Measurements from ENCODE around the gene MAGEA3.
"Not testable (repeated sequence)": the region's sequence is repeated elsewhere in the genome, so short reads cannot be mapped to it uniquely, and the experiment has no call there.

The MAGEA3 gene

GRCh38 chrX:152697952-152698931 lies at the start of gene MAGEA3:
Gene MAGEA3 (plus strand): TSS chrX:152698794. CDS start chrX:152700833, 2,039 bp downstream.
- not testable (repeated sequence) for H3K4me1 ChIP-seq (ENCODE audit: low read depth, poor library complexity, severe bottlenecking); H3K36me3 ChIP-seq (ENCODE audit: insufficient read depth); H3K4me3 ChIP-seq (IDR thresholded peaks at IDR 0.05; ENCODE audit: insufficient read depth, low read depth, low read length); H3K27ac ChIP-seq; H2AFZ ChIP-seq (ENCODE audit: low read depth); H3K27me3 ChIP-seq (ENCODE audit: insufficient read depth, low read depth); H3K79me2 ChIP-seq (ENCODE audit: insufficient read depth, low read depth); H4K20me1 ChIP-seq (ENCODE audit: insufficient read depth); H3K4me2 ChIP-seq; H3K9ac ChIP-seq

GRCh38 chrX:152652060-152652459 lies 46.5 kb upstream of the MAGEA3 start:
- Histone ChIP-seq H3K4me2 (no peak overlapping the region), H3K4me1 (ENCODE audit: low read depth, poor library complexity, severe bottlenecking) (no peaks in the 10 kb centered on the region), H3K27ac (no peak overlapping the region), H3K27me3 (ENCODE audit: insufficient read depth, low read depth) (no peaks in the 10 kb centered on the region), H2AFZ (ENCODE audit: low read depth) (no peak overlapping the region), H4K20me1 (ENCODE audit: insufficient read depth) (no peaks in the 10 kb centered on the region), H3K79me2 (ENCODE audit: insufficient read depth, low read depth) (no peaks in the 10 kb centered on the region), H3K9ac (no peak overlapping the region), H3K36me3 (ENCODE audit: insufficient read depth) (no peaks in the 10 kb centered on the region), H3K4me3 (IDR thresholded peaks at IDR 0.05; ENCODE audit: insufficient read depth, low read depth, low read length) (no peak overlapping the region)
- TF ChIP-seq CTCF (conservative IDR thresholded peaks at IDR 0.05; ENCODE audit: low read depth, low read length) = no peak

GRCh38 chrX:152652467-152652866 lies 46.1 kb upstream of the MAGEA3 start:
- H4K20me1 ChIP-seq (ENCODE audit: insufficient read depth) = no peaks in the 10 kb centered on the region
- no peak overlapping the region for H3K4me3 ChIP-seq (IDR thresholded peaks at IDR 0.05; ENCODE audit: insufficient read depth, low read depth, low read length)
- no peaks in the 10 kb centered on the region for H3K4me1 ChIP-seq (ENCODE audit: low read depth, poor library complexity, severe bottlenecking)
- no peak for TF ChIP-seq CTCF (conservative IDR thresholded peaks at IDR 0.05; ENCODE audit: low read depth, low read length)
- no peak overlapping the region for H3K9ac ChIP-seq
- H3K79me2 ChIP-seq (ENCODE audit: insufficient read depth, low read depth) = no peaks in the 10 kb centered on the region
- no peak overlapping the region for H3K27ac ChIP-seq
- H3K4me2 ChIP-seq = no peak overlapping the region
- H3K27me3 ChIP-seq (ENCODE audit: insufficient read depth, low read depth) = no peaks in the 10 kb centered on the region
- H3K36me3 ChIP-seq (ENCODE audit: insufficient read depth) = no peaks in the 10 kb centered on the region
- H2AFZ ChIP-seq (ENCODE audit: low read depth) = no peak overlapping the region

GRCh38 chrX:152656087-152656486 lies 42.5 kb upstream of the MAGEA3 start:
- H2AFZ ChIP-seq (ENCODE audit: low read depth) = no peak overlapping the region
- no peaks in the 10 kb centered on the region for H3K27me3 ChIP-seq (ENCODE audit: insufficient read depth, low read depth)
- H3K4me1 ChIP-seq (ENCODE audit: low read depth, poor library complexity, severe bottlenecking) = no peaks in the 10 kb centered on the region
- H3K27ac ChIP-seq = no peak overlapping the region
- no peaks in the 10 kb centered on the region for H3K79me2 ChIP-seq (ENCODE audit: insufficient read depth, low read depth)
- no peaks in the 10 kb centered on the region for H3K36me3 ChIP-seq (ENCODE audit: insufficient read depth)
- H4K20me1 ChIP-seq (ENCODE audit: insufficient read depth) = no peaks in the 10 kb centered on the region
- H3K4me3 ChIP-seq (IDR thresholded peaks at IDR 0.05; ENCODE audit: insufficient read depth, low read depth, low read length) = no peak overlapping the region
- TF ChIP-seq CTCF (conservative IDR thresholded peaks at IDR 0.05; ENCODE audit: low read depth, low read length) = no peak
- no peak overlapping the region for H3K9ac ChIP-seq
- no peak overlapping the region for H3K4me2 ChIP-seq

GRCh38 chrX:152656890-152657289 lies 41.7 kb upstream of the MAGEA3 start:
- TF ChIP-seq CTCF (conservative IDR thresholded peaks at IDR 0.05; ENCODE audit: low read depth, low read length) = no peak
- Histone ChIP-seq H3K4me2 (no peak overlapping the region), H3K9ac (no peak overlapping the region), H3K4me3 (IDR thresholded peaks at IDR 0.05; ENCODE audit: insufficient read depth, low read depth, low read length) (no peak overlapping the region), H3K27me3 (ENCODE audit: insufficient read depth, low read depth) (no peaks in the 10 kb centered on the region), H3K4me1 (ENCODE audit: low read depth, poor library complexity, severe bottlenecking) (no peaks in the 10 kb centered on the region), H3K27ac (no peak overlapping the region), H4K20me1 (ENCODE audit: insufficient read depth) (no peaks in the 10 kb centered on the region), H3K36me3 (ENCODE audit: insufficient read depth) (no peaks in the 10 kb centered on the region), H2AFZ (ENCODE audit: low read depth) (no peak overlapping the region), H3K79me2 (ENCODE audit: insufficient read depth, low read depth) (no peaks in the 10 kb centered on the region)
